Measurements from ENCODE around the gene LRCOL1.
"Not testable (repeated sequence)": the region's sequence is repeated elsewhere in the genome, so short reads cannot be mapped to it uniquely, and the experiment has no call there.

Gene LRCOL1

GRCh38 chr12:132600048-132601032, 10.0 kb downstream of the LRCOL1 start:
- peak; percentile 74 for DNase-seq

GRCh38 chr12:132599502-132599901, 10.9 kb downstream of the LRCOL1 start:
- not testable (repeated sequence) for DNase-seq

DNA sequence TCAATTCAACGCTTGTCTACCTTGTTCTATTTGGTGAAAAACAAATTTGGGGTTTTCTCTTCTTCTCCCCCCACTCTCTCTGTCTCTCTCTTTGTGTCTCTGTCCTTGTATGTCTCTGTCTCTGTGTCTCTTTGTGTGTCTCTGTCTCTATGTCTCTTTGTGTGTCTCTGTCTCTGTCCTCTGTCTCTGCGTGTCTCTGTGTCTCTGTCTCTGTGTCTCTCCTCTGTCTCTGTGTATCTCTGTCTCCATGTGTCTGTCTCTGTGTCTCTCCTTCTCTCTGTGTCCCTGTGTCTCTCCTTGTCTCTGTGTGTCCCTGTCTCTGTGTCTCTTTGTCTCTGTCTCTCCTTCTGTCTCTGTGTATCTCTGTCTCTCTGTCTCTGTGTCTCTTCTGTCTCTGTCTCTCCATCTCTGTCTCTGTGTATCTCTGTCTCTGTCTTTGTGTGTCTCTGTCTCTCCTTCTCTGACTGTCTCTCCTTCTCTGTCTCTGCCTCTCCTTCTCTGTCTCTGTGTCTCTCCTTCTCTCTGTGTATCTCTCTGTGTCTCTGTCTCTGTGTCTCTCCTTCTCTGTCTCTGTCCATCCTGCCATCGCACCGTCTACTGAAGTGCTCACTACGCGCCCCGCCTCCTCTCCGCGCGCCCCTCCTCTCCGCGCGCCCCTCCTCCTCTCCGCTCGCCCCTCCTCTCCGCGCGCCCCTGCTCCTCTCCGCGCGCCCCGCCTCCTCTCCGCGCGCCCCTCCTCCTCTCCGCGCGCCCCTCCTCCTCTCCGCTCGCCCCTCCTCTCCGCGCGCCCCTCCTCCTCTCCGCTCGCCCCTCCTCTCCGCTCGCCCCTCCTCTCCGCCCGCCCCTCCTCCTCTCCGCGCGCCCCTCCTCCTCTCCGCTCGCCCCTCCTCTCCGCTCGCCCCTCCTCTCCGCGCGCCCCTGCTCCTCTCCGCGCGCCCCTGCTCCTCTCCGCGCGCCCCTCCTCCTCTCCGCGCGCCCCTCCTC, 12.8 kb downstream of the LRCOL1 start:
- peak; percentile 27 for DNase-seq

DNA sequence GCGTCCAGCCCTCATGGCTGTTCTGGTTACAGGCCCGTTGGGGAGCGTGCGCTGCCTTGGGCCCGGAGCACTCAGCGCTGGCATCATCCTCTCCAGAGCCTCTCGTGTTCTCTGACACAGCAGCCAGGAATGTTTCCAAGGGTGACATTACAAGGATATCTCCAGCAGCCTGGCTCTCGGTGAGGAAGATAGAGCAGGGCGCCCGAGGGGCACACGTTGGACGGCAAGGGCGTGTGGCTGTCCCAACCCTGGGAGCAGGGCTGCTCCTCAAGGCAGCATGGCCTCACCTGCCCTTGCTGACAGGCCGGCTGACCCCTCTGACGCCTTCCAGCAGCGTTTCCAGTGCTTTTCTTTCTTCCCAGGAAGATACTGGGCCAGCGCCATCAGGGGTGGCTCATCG, 14.4 kb downstream of the LRCOL1 start:
- no peak for DNase-seq

- DNase-seq, result no peak
Observed at GRCh38 chr12:132595183-132595582, 15.2 kb downstream of the LRCOL1 start.

GRCh38 chr12:132593938-132594358, 16.4 kb downstream of the LRCOL1 start:
- DNase-seq, result peak; percentile 61

- DNase-seq, result no peak
Observed at GRCh38 chr12:132593521-132593920, 16.9 kb downstream of the LRCOL1 start.

DNA sequence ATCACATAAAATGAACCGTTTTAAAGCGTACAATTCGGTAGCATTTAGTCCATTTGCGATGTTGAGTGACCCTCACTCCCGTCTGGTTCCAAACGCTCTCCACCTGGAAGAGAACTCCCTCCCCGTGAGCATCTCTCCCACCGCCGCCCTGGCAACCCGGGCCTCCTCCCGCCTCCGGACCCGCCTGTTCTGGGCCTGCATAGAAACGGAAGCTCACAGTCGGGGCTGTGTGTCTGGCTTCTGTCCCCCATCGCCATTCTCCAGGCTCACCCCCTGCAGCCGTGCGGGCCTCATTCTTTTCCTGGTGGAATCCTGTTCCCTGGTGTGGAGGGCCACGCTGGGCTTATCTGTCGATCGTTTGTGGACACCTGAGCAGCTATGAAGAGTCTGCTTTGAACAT, 17.3 kb downstream of the LRCOL1 start:
- DNase-seq, result no peak

GRCh38 chr12:132592282-132592970, 18.0 kb downstream of the LRCOL1 start:
- no peak for DNase-seq

DNA sequence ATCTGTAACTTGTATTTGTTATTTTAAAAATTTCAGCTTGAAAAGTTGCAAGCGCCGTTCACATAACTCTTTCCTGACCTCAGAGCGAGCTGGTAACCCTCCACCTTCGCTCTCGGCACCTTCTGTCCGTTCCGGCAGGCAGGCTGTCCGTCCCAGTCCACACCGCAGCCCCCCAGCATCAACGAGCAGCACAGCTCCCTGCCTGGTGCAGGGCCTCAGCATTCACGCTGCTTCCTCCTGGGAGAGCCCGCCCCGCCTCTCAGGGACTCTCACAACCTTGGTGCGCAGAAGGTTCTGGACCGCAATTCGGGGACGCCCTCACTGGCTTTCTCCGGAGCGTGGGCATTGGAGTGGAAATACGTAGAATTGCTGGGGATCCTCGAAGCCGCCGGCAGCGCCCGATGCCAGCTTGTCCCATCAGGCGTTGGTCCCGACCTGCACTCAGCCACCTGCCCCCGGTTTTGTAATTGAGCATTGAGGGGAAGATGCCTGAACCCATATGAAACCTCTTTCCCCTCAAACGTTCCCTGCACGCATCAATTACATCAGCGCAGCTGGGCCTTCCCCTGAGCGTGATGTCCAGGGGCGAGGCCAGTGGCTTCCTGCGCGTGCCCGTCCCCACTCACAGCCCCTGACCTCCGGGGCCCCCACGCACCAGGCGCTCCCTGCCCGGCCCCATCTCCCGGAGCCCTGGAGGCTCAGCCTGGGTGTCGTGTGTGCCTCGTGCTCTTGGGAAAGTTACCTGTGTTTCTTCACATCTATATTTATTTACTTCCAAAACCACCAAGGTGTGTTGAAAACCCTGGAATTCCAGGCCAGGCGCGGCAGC, 19.1 kb downstream of the LRCOL1 start:
- no peak for DNase-seq

DNA sequence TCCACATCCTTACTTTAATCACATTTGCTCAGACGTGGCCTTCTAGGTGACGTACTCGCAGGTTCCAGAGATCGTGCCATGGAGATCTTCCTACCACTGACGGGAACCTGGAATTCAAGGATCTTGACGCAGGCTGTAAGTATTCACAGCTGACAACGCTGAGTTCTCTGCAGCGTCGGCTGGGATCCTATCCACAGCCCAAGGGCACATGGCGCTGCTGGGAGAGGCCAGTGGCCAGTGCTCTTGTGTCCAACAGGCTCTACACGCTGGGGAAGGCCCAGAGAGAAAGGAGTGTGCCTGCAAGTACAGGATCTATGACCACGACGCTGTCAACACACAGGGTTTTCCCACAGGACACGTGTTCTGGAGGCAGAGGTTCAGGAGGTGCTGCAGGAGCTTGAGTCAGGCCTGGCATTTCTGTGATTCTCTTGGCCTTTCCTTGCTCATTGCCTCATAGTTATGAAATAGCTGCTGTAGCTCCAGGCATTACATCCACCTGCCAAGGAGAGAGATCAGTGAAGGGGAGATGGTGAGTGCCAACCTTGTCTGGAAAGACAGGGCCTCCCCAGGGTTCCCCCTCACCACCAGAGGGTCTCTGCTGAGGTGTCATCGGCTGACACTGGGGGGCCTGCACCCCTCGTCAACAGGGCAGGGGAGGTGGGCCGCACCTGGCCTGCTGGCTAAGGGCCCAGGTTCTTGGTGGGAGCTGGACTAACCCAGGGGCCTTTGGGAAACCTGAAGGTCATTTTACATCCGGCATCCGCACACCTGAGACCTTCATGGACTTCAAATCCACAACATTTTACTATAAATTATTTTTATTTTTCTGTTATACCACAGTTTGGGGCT, 21.3 kb downstream of the LRCOL1 start:
- no peak for DNase-seq

- no peak for DNase-seq
Observed at GRCh38 chr12:132588319-132588718, 22.1 kb downstream of the LRCOL1 start.

DNA sequence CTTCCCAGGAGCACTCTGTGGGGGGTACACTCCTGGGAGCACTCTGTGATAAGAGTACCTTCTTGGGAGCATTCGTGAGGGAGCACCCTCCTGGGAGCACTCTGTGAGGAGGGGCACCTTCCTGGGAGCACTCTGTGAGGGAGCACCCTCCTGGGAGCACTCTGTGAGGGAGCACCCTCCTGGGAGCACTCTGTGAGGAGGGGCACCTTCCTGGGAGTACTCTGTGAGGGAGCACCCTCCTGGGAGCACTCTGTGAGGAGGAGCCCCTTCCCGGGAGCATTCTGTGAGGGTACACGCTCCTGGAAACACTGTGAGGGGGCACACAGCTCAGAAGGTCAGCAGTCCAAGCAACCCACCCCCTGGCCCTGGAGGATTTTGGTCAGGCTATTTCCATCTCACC, 22.6 kb downstream of the LRCOL1 start:
- no peak for DNase-seq

DNA sequence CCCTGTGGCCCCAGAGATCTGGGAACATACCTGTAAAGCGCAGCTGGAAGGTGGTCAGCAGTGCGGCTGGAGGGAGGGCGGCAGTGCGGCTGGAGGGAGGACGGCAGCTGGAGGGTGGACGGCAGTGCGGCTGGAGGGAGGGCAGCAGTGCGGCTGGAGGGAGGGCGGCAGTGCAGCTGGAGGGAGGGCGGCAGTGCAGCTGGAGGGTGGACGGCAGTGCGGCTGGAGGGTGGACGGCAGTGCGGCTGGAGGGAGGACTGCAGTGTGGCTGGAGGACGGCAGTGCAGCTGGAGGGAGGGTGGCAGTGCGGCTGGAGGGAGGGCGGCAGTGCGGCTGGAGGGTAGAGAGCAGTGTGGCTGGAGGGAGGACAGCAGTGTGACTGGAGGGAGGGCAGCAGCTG, 23.5 kb downstream of the LRCOL1 start:
- DNase-seq, result no peak

DNA sequence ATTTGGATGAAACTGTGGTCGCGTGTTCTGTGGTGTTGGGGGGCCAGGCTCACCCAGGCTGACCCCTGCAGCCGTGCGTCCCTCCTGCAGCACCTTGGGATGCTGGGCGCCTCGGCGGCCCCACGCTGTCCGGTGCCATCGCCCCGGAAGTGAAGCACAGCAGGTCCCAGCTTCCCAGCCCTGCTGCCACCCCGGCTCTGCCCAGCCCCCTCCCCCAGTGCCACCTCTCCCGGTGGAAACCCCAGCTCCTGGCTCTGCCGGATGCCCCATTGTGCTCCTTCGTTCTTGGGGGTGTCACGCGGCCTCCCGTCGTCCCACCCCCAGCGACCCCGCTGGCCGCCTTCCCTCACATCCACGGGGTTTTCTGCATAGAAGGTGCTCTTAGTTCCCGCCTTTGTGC, 25.2 kb downstream of the LRCOL1 start:
- no peak for DNase-seq

DNA sequence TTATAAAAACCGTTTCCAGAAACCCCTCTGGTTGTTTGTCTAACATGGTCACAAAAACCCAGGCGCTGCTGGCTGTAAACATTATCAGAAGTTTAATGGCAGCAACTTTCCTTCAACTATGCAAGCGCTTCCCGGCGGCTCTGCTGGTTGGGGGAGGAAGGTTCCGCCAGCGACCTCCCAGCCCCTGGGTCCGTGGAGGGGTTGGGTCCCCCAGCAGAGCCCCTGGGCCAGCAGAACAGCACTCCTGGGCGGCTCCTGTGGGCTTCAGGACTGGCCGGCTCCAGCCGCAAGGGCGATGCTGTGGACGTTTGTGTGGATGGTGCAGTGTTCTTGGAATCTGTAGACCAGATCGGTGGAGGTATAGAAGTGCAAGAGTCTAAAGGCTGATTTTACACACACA, 26.0 kb downstream of the LRCOL1 start:
- no peak for DNase-seq

DNA sequence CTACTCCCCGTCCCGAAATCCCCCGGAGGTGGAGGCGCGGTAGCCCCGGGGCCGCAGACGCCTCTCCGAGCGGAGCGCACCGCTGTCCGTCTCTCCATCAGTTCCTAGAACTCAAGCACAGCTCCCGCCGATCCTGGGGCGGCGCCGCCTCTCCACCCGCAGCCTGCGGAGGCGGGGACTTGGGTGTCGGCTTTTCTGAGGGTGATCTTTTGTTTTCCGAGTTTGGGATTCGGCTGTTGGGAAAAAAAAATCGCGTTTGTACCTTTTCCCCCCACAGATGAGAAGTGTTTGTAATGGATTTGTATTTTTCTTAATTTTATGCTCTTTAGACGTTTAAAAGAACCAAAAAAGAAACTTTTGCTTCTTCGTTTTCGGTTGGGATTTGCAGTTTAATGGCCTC, 26.6 kb downstream of the LRCOL1 start:
- DNase-seq, result no peak

DNA sequence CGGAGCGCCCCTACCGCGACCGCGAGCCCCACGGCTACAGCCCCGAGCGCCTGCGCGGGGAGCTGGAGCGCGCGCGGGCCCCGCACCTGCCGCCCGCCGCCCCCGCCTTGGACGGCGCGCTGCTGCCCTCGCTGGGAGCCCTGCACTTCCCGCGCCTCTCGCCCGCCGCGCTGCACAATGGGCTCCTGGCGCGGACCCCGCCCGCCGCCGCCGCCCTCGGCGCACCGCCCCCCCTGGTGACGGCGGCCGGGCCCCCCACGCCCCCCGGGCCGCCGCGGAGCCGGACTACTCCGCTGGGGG, 27.0 kb downstream of the LRCOL1 start:
- DNase-seq, result no peak

- no peak for DNase-seq
Observed at GRCh38 chr12:132582582-132583410, 27.6 kb downstream of the LRCOL1 start.

GRCh38 chr12:132582058-132582420, 28.3 kb downstream of the LRCOL1 start:
- no peak for DNase-seq

Measured in RPMI8226 (cell line).